Central memory CD8-positive, alpha-beta T cell (primary cell): ENCODE results near the gene ZFP90.

Source experiments
- ATAC-seq: fragments of 150-1000 bp; cut with Tn5 transposase; replicated peaks from 2 replicates; pipeline ENCODE4 v1.10.0; 2022; ENCODE audit warnings: mild to moderate bottlenecking, moderate FRiP score, moderate number of reproducible peaks; ENCODE audit not compliant: poor library complexity, severe bottlenecking; ENCODE audit errors: extremely low read depth
- DNase-seq, 2 donors: peaks; one replicate each; pipeline ENCODE4 v3.0.0; 2021; ENCODE audit warnings: low spot score in 2 of 2
- H3K27ac Mint-ChIP-seq: one replicate; pipeline ENCODE4 v1.8.0; 2022; ENCODE audit warnings: low read depth, mild to moderate bottlenecking, moderate library complexity, mixed read lengths
- H3K27me3 Mint-ChIP-seq: one replicate; pipeline ENCODE4 v1.8.0; 2022; ENCODE audit warnings: mixed read lengths
- H3K36me3 Mint-ChIP-seq: one replicate; pipeline ENCODE4 v1.8.0; 2022; ENCODE audit warnings: mild to moderate bottlenecking, moderate library complexity, mixed read lengths; ENCODE audit not compliant: insufficient read depth
- H3K4me1 Mint-ChIP-seq: one replicate; pipeline ENCODE4 v1.8.0; 2022; ENCODE audit warnings: mixed read lengths
- H3K4me3 Mint-ChIP-seq: one replicate; pipeline ENCODE4 v1.8.0; 2022; ENCODE audit warnings: mild to moderate bottlenecking, moderate library complexity, mixed read lengths
- H3K9me3 Mint-ChIP-seq: one replicate; pipeline ENCODE4 v1.8.0; 2022; ENCODE audit warnings: mixed read lengths

The ZFP90 gene

DNA sequence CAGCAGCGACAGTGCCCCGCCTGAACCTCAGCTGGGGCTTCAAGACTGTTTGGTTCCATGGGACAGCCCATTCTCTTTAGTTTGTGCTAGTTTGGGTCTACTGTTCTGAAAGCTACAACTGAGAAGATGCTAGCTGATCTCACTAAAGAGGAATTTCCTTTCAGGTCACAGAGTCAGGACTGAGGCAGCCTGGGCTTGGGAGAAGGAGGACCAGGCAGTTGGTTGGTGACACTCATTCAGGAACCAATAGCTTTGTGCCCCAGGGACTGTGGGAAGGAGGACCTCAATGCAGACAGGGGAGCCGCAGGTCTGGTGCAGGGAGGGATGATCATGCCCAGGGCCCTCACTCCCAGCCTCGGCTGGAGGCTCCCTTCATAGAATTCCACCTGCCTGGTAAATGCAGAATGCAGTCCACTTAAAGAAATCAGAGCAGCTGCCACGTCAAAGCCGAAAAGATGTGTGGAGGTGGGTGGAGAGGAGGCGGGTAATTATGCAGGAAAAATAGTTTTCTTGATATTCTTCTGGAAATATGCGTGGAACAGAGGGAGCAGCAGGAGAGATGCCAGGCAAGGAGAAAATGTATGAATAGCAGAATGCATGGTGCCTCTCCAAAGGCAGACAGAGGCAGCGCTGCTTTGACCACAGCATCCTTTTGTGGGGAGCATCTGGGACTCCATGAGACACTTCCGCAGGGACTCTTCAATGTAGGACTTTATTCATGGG is 32.6 kb upstream of the ZFP90 start:
- DNase-seq: no peak
- H3K27me3 Mint-ChIP-seq: peaks cover 14% of the 10 kb centered on the region
- no peaks in the 10 kb centered on the region for H3K4me1 Mint-ChIP-seq
- H3K36me3 Mint-ChIP-seq: no peaks in the 10 kb centered on the region
- no peak overlapping the region for H3K27ac Mint-ChIP-seq
- H3K4me3 Mint-ChIP-seq: no peak overlapping the region
- H3K9me3 Mint-ChIP-seq: no peaks in the 10 kb centered on the region
- no peak for ATAC-seq

- H3K27ac Mint-ChIP-seq: no peak overlapping the region
- no peaks in the 10 kb centered on the region for H3K36me3 Mint-ChIP-seq
- no peak for DNase-seq
- H3K27me3 Mint-ChIP-seq: peaks cover 14% of the 10 kb centered on the region
- H3K4me1 Mint-ChIP-seq: no peaks in the 10 kb centered on the region
- no peak for ATAC-seq
- H3K4me3 Mint-ChIP-seq: no peak overlapping the region
- H3K9me3 Mint-ChIP-seq: no peaks in the 10 kb centered on the region
Measured at GRCh38 chr16:68508013-68508412, 31.1 kb upstream of the ZFP90 start.

DNA sequence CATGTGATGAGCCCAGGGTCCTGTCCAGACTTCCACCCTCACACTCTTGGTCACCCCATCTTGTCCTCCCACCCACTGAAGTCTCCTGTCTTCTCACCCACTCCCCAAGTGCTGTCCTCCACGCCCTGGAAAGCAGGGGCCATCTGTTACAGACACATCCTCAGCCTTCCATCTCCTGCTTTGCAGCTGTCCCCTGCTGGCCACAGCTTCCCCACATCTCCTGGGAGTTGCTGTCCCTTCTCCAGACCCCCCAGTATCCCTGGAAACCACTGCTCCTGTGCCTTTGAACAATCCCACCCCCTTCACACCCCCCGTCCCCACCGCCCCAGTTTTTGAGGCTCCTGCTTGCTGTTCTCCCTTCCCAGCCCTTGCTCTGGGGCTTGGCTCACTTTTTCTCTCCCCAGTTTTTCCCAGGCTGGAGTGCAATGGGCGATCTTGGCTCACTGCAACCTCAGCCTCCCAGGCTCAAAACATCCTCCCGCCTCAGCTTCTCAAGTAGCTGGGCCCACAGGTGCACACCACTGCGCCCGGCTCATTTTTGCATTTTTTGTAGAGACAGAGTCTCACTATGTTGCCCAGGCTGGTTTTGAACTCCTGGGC is 30.4 kb upstream of the ZFP90 start:
- no peaks in the 10 kb centered on the region for H3K36me3 Mint-ChIP-seq

GRCh38 chr16:68509381-68509780 is 29.7 kb upstream of the ZFP90 start:
- H3K27ac Mint-ChIP-seq: no peak overlapping the region

More for the DNA sequence above, 30.4 kb upstream of the ZFP90 start:
- Mint-ChIP-seq H3K27me3 (peaks cover 14% of the 10 kb centered on the region), H3K27ac (no peak overlapping the region), H3K4me1 (no peaks in the 10 kb centered on the region), H3K4me3 (no peak overlapping the region), H3K9me3 (no peaks in the 10 kb centered on the region)
- no peak for ATAC-seq
- DNase-seq: no peak

GRCh38 chr16:68510775-68511174 is 28.3 kb upstream of the ZFP90 start:
- ATAC-seq (no peak), DNase-seq (no peak)
- Mint-ChIP-seq H3K36me3 (no peaks in the 10 kb centered on the region), H3K27me3 (peaks cover 14% of the 10 kb centered on the region), H3K4me3 (no peak overlapping the region), H3K9me3 (no peaks in the 10 kb centered on the region), H3K4me1 (no peaks in the 10 kb centered on the region), H3K27ac (no peak overlapping the region)

More at GRCh38 chr16:68509381-68509780, 29.7 kb upstream of the ZFP90 start:
- no peak for DNase-seq
- no peaks in the 10 kb centered on the region for H3K9me3 Mint-ChIP-seq
- H3K4me3 Mint-ChIP-seq: no peak overlapping the region
- no peak for ATAC-seq
- no peaks in the 10 kb centered on the region for H3K4me1 Mint-ChIP-seq
- H3K36me3 Mint-ChIP-seq: no peaks in the 10 kb centered on the region
- peaks cover 14% of the 10 kb centered on the region for H3K27me3 Mint-ChIP-seq

- DNase-seq: no peak
- H3K27me3 Mint-ChIP-seq: peaks cover 14% of the 10 kb centered on the region
- no peaks in the 10 kb centered on the region for H3K36me3 Mint-ChIP-seq
- H3K4me3 Mint-ChIP-seq: no peak overlapping the region
- no peak for ATAC-seq
- H3K27ac Mint-ChIP-seq: no peak overlapping the region
- no peaks in the 10 kb centered on the region for H3K4me1 Mint-ChIP-seq
- no peaks in the 10 kb centered on the region for H3K9me3 Mint-ChIP-seq
Measured at GRCh38 chr16:68512183-68512582, 26.9 kb upstream of the ZFP90 start.

GRCh38 chr16:68512742-68513141 is 26.3 kb upstream of the ZFP90 start:
- H3K36me3 Mint-ChIP-seq: no peaks in the 10 kb centered on the region
- H3K27ac Mint-ChIP-seq: no peak overlapping the region
- H3K9me3 Mint-ChIP-seq: no peaks in the 10 kb centered on the region
- no peaks in the 10 kb centered on the region for H3K4me1 Mint-ChIP-seq
- ATAC-seq: no peak
- H3K4me3 Mint-ChIP-seq: no peak overlapping the region
- H3K27me3 Mint-ChIP-seq: peaks cover 14% of the 10 kb centered on the region
- DNase-seq: no peak

DNA sequence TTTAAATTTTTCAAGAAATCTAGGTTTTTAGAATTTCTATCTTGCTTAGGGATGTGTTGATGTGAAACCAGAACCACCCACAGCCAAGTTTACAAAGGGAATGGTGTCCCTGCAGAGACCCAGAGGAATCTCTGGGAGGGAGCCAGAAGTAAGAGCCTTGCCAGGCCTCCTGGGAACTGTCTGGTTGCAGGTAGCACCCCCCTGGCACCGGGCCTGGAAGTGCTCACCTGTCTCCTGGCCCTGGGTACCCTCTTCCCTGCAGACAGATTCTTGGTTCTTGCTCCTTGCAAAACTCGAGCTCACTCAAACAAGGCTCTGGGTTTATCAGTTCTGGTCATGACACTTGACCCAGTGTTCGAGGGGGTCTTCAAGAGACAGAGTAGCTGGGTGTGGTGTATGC is 24.6 kb upstream of the ZFP90 start:
- H3K27me3 Mint-ChIP-seq: peaks cover 3% of the 10 kb centered on the region
- DNase-seq: no peak
- H3K36me3 Mint-ChIP-seq: no peaks in the 10 kb centered on the region
- H3K4me3 Mint-ChIP-seq: no peak overlapping the region
- no peak overlapping the region for H3K27ac Mint-ChIP-seq
- no peaks in the 10 kb centered on the region for H3K9me3 Mint-ChIP-seq
- ATAC-seq: no peak
- H3K4me1 Mint-ChIP-seq: no peaks in the 10 kb centered on the region

- no peaks in the 10 kb centered on the region for H3K9me3 Mint-ChIP-seq
- ATAC-seq (no peak), DNase-seq (no peak)
- no peaks in the 10 kb centered on the region for H3K27me3 Mint-ChIP-seq
- no peak overlapping the region for H3K4me3 Mint-ChIP-seq
- peaks cover 11% of the 10 kb centered on the region for H3K4me1 Mint-ChIP-seq
- no peak overlapping the region for H3K27ac Mint-ChIP-seq
- H3K36me3 Mint-ChIP-seq: peaks cover 2% of the 10 kb centered on the region
Measured at GRCh38 chr16:68517606-68518166, 21.4 kb upstream of the ZFP90 start.

GRCh38 chr16:68519225-68519745 is 19.8 kb upstream of the ZFP90 start:
- Mint-ChIP-seq H3K9me3 (no peaks in the 10 kb centered on the region), H3K36me3 (peaks cover 2% of the 10 kb centered on the region), H3K27me3 (no peaks in the 10 kb centered on the region), H3K27ac (no peak overlapping the region), H3K4me3 (no peak overlapping the region), H3K4me1 (peaks cover 11% of the 10 kb centered on the region)
- DNase-seq (no peak), ATAC-seq (no peak)

- DNase-seq (peak; percentile 81), ATAC-seq (peak; percentile 92)
- peaks cover 2% of the 10 kb centered on the region for H3K36me3 Mint-ChIP-seq
- peak overlapping the region; percentile 55 for H3K4me3 Mint-ChIP-seq
- H3K27me3 Mint-ChIP-seq: no peaks in the 10 kb centered on the region
- H3K4me1 Mint-ChIP-seq: peaks cover 11% of the 10 kb centered on the region
- no peaks in the 10 kb centered on the region for H3K9me3 Mint-ChIP-seq
- H3K27ac Mint-ChIP-seq: peak overlapping the region; percentile 78
Measured at GRCh38 chr16:68520649-68521086, 18.4 kb upstream of the ZFP90 start.

DNA sequence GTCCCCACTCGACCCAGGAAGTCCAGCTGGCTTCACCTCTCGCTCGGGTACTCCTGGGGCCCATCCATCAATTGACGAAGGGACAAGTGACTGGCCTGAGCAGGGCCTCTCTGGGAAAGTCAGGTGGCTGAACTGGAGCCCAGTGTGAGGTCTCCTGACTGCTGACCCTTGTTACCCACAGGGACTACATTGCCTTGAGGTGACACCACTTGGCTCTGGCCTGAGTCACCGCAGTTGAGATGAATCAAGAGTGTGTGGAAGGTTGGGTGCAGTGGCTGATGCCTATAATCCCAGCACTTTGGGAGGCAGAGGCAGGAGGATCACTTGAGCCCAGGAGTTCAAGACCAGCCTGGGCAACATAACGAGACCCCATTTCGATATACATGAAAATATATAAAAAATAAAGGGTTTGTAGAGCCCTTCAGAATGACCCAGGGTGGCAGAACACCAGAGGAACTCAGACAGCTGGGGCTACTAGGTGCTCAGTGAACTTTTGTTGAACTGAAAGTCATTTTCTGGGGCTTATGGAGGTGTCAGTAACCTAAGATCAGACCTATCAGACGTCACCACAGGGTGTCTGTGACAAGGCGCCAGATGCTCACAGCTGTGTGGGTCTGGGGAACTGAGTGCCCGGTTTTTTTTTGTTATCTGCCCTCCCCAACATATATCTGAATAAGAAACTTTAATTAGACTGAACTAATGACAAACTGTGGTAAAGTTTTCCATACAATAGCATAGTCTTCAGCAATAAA is 14.8 kb upstream of the ZFP90 start:
- Mint-ChIP-seq H3K4me1 (peaks cover 18% of the 10 kb centered on the region), H3K27ac (no peak overlapping the region), H3K9me3 (no peaks in the 10 kb centered on the region), H3K4me3 (no peak overlapping the region), H3K36me3 (peaks cover 3% of the 10 kb centered on the region), H3K27me3 (no peaks in the 10 kb centered on the region)
- ATAC-seq (no peak), DNase-seq (no peak)
